Transverse colon (tissue), 4 donors: ENCODE measurements around the gene POC1B. TPM values are rescaled to one million over a fixed set of nuclear protein-coding genes. Genes with fewer than 3 reads are reported as not detected.
A peak's percentile ranks its signal among the peaks of the same experiment; 100 is the strongest.

Experiments
- DNase-seq: peaks from one replicate; pipeline ENCODE4 v3.0.0-alpha.2; 2019
- H3K27ac ChIP-seq, 4 donors: fragments of 200-600 bp; sonication (generic); 2 replicates each; pipeline ENCODE4 v1.5.1; 2016 to 2018; ENCODE audit warnings: inconsistent platforms in 4 of 4
- H3K27me3 ChIP-seq: fragments of 200-600 bp; sonication (generic); 2 replicates; pipeline ENCODE4 v1.5.1; 2017; ENCODE audit warnings: inconsistent platforms
- H3K36me3 ChIP-seq, 4 donors: fragments of 200-600 bp; sonication (generic); 2 replicates each; pipeline ENCODE4 v1.5.1; 2017 to 2019; ENCODE audit warnings: inconsistent platforms in 4 of 4
- H3K4me1 ChIP-seq, 4 donors: fragments of 200-600 bp; sonication (generic); 2 replicates each; pipeline ENCODE4 v1.5.1; 2017 to 2020; ENCODE audit warnings: inconsistent platforms in 4 of 4
- H3K4me3 ChIP-seq, 4 donors: fragments of 200-600 bp; sonication (generic); 1 replicate in 1 of 4; 2 replicates in 3 of 4; pipeline versions ENCODE4 v1.5.1 to v1.6.1; 2017 to 2019; ENCODE audit warnings: inconsistent platforms in 4 of 4
- H3K9me3 ChIP-seq, 2 donors: fragments of 200-600 bp; sonication (generic); 2 replicates each; pipeline ENCODE4 v1.5.1; 2017 to 2019; ENCODE audit warnings: inconsistent platforms in 2 of 2
- EP300 ChIP-seq: sonication (generic); formaldehyde crosslinking; IDR thresholded peaks from one replicate; pipeline ENCODE4 v1.6.1; 2017; ENCODE audit warnings: antibody characterized with exemption, low read depth
- POLR2A ChIP-seq: fragments of 450-650 bp; IDR thresholded peaks from one replicate; pipeline ENCODE4 v1.6.1; 2016; ENCODE audit warnings: antibody characterized with exemption, mild to moderate bottlenecking, moderate library complexity
- POLR2AphosphoS5 ChIP-seq, 3 donors: sonication (generic); formaldehyde crosslinking; IDR thresholded peaks; one replicate each; pipeline ENCODE4 v1.6.1; 2016; ENCODE audit warnings: antibody characterized with exemption in 3 of 3
- WGBS, 2 donors: methylation state at CpG; one replicate each; pipeline ENCODE4 v1.1.5; 2018; ENCODE audit warnings: low coverage in 1 of 2; 5-methylcytosine and 5-hydroxymethylcytosine counted together
- in situ Hi-C, 4 donors: fragments of 200-750 bp; cut with MboI; loops; one replicate each; pipeline versions ENCODE4 v1.15.0 to v1.15.1; 2017; ENCODE audit warnings: low sequenced_read_pairs in 3 of 4, low pct_ligation_motif_present in 1 of 4, low pct_unique_long_range_greater_than_20kb in 1 of 4
- intact Hi-C: fragments of 100-400 bp; cut with DNase I; formaldehyde crosslinking; loops from one replicate; pipeline ENCODE4 v1.15.1; 2023; ENCODE audit warnings: low total_unique reads
- total RNA-seq, 4 donors: library from RNA; depleted of rRNA; stranded (reverse); fragments of >200 nt; gene quantifications; one replicate each; pipeline ENCODE4 v1.1.0, GENCODE V29; 2016
- TF ChIP-seq, protein P1 (sequence below), 5 experiments: fragments of 200-600 bp in 3 of 5; fragments of 450-650 bp in 2 of 5; sonication (generic) in 3 of 5; IDR thresholded peaks; 1 replicate in 2 of 5; 2 replicates in 3 of 5; pipeline ENCODE4 v1.5.1; 2016 to 2017; ENCODE audit warnings: antibody characterized with exemption in 5 of 5, inconsistent platforms in 3 of 5, mild to moderate bottlenecking in 2 of 5, moderate library complexity in 1 of 5

Gene POC1B
- total RNA-seq, 4 donors from 2014 or later = 7.8 to 68.5 (median 33.8) TPM

DNA sequence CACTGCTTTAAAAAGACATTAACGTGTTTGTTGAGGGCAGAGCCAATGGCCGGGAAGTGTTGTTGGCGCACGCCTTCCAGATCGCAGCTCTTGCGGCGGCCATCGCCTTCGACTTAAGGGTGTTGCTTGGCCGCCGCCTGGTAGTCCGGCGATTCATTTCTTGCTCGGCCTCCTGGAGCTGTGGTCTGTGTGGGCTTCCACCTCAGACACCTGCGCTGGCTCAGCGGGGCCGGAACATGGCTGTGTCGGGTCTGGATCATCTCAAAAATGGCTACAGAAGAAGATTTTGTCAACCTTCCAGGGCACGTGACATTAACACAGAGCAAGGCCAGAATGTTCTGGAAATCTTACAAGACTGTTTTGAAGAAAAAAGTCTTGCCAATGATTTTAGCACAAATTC, 26.0 kb downstream of the POC1B start:
- H3K4me3 ChIP-seq = no peak overlapping the region
- intact Hi-C loops = no loop called here
- no peaks in the 10 kb centered on the region for H3K36me3 ChIP-seq
- H3K4me1 ChIP-seq = peaks cover 0 to 17% (median 4%) of the 10 kb centered on the region in 4 donors
- in situ Hi-C loops = no loop called here
- no peaks in the 10 kb centered on the region for H3K9me3 ChIP-seq
- no peaks in the 10 kb centered on the region for H3K27me3 ChIP-seq
- no peak for DNase-seq
- WGBS, 2 donors = 94 to 99% methylated on average over 15 to 19 of the region's 19 CpGs
- TF ChIP-seq POLR2A (no peak), EP300 (no peak), POLR2AphosphoS5 (IDR thresholded peaks at IDR 0.05) (no peak)
- TF ChIP-seq, protein P1, sequence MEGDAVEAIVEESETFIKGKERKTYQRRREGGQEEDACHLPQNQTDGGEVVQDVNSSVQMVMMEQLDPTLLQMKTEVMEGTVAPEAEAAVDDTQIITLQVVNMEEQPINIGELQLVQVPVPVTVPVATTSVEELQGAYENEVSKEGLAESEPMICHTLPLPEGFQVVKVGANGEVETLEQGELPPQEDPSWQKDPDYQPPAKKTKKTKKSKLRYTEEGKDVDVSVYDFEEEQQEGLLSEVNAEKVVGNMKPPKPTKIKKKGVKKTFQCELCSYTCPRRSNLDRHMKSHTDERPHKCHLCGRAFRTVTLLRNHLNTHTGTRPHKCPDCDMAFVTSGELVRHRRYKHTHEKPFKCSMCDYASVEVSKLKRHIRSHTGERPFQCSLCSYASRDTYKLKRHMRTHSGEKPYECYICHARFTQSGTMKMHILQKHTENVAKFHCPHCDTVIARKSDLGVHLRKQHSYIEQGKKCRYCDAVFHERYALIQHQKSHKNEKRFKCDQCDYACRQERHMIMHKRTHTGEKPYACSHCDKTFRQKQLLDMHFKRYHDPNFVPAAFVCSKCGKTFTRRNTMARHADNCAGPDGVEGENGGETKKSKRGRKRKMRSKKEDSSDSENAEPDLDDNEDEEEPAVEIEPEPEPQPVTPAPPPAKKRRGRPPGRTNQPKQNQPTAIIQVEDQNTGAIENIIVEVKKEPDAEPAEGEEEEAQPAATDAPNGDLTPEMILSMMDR (IDR thresholded peaks at IDR 0.05) = no peak
- H3K27ac ChIP-seq = no peak overlapping the region

DNA sequence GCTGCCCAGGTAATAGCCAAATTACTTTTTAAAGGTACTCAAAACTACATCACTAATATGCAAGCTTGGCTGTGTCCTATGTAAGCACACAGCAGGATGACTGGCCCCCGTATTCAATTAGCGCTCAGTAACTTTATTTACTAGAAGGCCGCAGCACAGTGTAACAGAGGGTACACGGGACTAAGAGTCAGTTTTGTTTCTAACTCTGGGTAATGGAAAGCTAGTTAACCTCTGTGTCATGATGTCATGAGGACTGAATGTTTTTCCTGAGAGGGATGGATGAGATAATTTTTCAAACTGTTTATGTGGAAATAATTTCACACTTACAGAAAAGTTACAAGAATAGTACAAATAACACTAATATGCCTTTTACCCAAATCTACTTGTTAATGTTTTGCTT, 28.4 kb downstream of the POC1B start:
- no peak overlapping the region for H3K27ac ChIP-seq
- WGBS, 2 donors = 60% methylated on average over 4 of the region's 4 CpGs
- TF ChIP-seq POLR2AphosphoS5 (IDR thresholded peaks at IDR 0.05) (no peak), EP300 (no peak), POLR2A (no peak)
- TF ChIP-seq, protein P1 (IDR thresholded peaks at IDR 0.05) = no peak
- peaks cover 0 to 36% (median 16%) of the 10 kb centered on the region in 4 donors for H3K4me1 ChIP-seq
- in situ Hi-C loops (no loop called here), intact Hi-C loops (no loop called here)
- H3K4me3 ChIP-seq = no peak overlapping the region
- H3K27me3 ChIP-seq = no peaks in the 10 kb centered on the region
- no peaks in the 10 kb centered on the region for H3K9me3 ChIP-seq
- no peaks in the 10 kb centered on the region for H3K36me3 ChIP-seq
- no peak for DNase-seq

DNA sequence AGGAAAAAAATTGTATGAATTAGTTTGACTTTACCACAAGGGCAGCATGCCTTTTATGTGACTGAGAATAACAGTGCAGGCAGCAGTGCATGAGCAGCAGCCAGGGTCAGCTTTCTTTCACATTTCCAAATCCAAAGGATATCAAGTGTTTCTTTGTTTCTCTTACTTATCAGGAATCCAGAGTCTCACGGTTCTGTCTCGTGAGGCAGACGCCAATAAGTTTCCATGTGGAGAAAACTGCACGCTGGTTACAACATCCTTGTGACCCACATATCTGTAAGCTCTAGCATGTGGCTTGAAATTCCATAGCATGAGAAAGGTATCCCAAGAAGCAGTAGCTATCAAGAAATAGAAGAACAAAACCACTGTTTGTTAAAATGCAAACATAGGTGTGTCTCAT, 28.8 kb downstream of the POC1B start:
- H3K9me3 ChIP-seq = no peaks in the 10 kb centered on the region
- in situ Hi-C loops (no loop called here), intact Hi-C loops (no loop called here)
- H3K4me3 ChIP-seq = no peak overlapping the region
- TF ChIP-seq EP300 (no peak), POLR2A (no peak), POLR2AphosphoS5 (IDR thresholded peaks at IDR 0.05) (no peak)
- TF ChIP-seq, protein P1 (IDR thresholded peaks at IDR 0.05) = no peak
- H3K4me1 ChIP-seq = peaks cover 0 to 39% (median 18%) of the 10 kb centered on the region in 4 donors
- WGBS, 2 donors = 60 to 71% methylated on average over 4 of the region's 4 CpGs
- peak overlapping the region in 2 of 4 donors; percentile 8 to 12 for H3K27ac ChIP-seq
- H3K27me3 ChIP-seq = no peaks in the 10 kb centered on the region
- H3K36me3 ChIP-seq = no peaks in the 10 kb centered on the region
- no peak for DNase-seq

DNA sequence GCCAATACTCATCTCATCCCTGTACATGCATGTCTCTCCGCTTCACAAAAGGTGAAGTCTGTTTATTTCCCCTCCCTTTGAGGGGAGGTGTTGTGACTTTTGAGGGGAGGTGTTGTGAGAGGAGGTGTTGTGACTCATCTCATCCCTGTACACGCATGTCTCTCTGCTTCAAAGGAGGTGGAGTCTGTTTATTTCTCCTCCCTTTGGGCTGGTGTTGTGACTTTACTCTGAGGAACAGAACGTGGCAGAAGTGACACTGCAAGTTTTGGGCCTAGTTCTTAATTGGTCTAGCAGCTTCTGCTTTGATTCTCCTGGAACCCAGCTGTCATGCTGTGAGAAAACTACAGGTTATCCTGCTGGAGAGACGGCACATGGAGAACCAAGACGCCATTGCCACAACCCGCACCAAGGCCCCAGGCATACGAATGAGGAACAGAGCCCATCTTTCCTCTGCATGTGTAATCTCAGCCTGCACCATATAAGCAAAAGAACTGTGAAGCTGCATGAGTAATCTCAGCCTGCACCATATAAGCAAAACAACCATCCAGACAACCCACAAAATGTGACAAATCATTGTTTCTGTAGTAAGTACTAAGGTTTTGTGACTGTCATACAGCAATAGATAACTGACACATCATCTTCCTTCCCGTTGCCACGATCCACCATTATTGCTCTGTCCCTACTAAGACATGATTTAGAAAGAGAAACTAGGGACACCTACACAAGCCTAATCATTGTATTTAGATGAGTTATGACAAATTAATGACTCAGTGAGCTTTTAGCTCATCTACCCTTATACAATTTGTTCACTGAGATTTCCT, 31.2 kb downstream of the POC1B start:
- TF ChIP-seq EP300 (no peak), POLR2A (no peak), POLR2AphosphoS5 (IDR thresholded peaks at IDR 0.05) (no peak)
- TF ChIP-seq, protein P1 (IDR thresholded peaks at IDR 0.05) = no peak
- H3K36me3 ChIP-seq = peaks cover 0 to 7% (median 0%) of the 10 kb centered on the region in 4 donors
- intact Hi-C loops = no loop called here
- peaks cover 0 to 40% (median 22%) of the 10 kb centered on the region in 4 donors for H3K4me1 ChIP-seq
- 64 to 73% methylated on average over 3 to 9 of the region's 9 CpGs for WGBS, 2 donors
- H3K27me3 ChIP-seq = no peaks in the 10 kb centered on the region
- H3K4me3 ChIP-seq = no peak overlapping the region
- no peak for DNase-seq
- in situ Hi-C loops = no loop called here
- H3K27ac ChIP-seq = peak overlapping the region; percentile 74 to 83 (median 80)
- no peaks in the 10 kb centered on the region for H3K9me3 ChIP-seq
